Activated CD4-positive, alpha-beta T cell treated with anti-CD3 and anti-CD28 coated beads, Interleukin-2, amount 10 ng/mL, durations not matched to agents 24 days and 14 days (primary cell): Measurements from ENCODE around the gene USP17L27. TPM values are rescaled to one million over a fixed set of nuclear protein-coding genes. Genes with fewer than 3 reads are reported as not detected.
"Not testable (repeated sequence)": the region's sequence is repeated elsewhere in the genome, so short reads cannot be mapped to it uniquely, and the experiment has no call there.

Experiments used
- DNase-seq: peaks from one replicate; pipeline ENCODE4 v3.0.0; 2022
- H3K27ac Mint-ChIP-seq: one replicate; pipeline ENCODE4 v1.8.0; 2022; ENCODE audit warnings: mild to moderate bottlenecking, mixed read lengths
- H3K27me3 Mint-ChIP-seq: one replicate; pipeline ENCODE4 v1.8.0; 2022; ENCODE audit warnings: mixed read lengths
- H3K36me3 Mint-ChIP-seq: one replicate; pipeline ENCODE4 v1.8.0; 2022; ENCODE audit warnings: low read depth, mild to moderate bottlenecking, mixed read lengths
- H3K4me1 Mint-ChIP-seq: one replicate; pipeline ENCODE4 v1.8.0; 2021; ENCODE audit warnings: mixed read lengths
- H3K4me3 Mint-ChIP-seq: one replicate; pipeline ENCODE4 v1.8.0; 2022; ENCODE audit warnings: mild to moderate bottlenecking, moderate library complexity, mixed read lengths
- H3K9me3 Mint-ChIP-seq: one replicate; pipeline ENCODE4 v1.8.0; 2021; ENCODE audit warnings: mixed read lengths
- intact Hi-C: fragments of 100-400 bp; cut with micrococcal nuclease; formaldehyde crosslinking; loops from one replicate; pipeline ENCODE4 v1.15.1; 2023
- total RNA-seq: library from RNA; stranded (reverse); gene quantifications from 2 replicates; pipeline ENCODE4 v1.2.3, GENCODE V29; 2022

Gene USP17L27, protein sequence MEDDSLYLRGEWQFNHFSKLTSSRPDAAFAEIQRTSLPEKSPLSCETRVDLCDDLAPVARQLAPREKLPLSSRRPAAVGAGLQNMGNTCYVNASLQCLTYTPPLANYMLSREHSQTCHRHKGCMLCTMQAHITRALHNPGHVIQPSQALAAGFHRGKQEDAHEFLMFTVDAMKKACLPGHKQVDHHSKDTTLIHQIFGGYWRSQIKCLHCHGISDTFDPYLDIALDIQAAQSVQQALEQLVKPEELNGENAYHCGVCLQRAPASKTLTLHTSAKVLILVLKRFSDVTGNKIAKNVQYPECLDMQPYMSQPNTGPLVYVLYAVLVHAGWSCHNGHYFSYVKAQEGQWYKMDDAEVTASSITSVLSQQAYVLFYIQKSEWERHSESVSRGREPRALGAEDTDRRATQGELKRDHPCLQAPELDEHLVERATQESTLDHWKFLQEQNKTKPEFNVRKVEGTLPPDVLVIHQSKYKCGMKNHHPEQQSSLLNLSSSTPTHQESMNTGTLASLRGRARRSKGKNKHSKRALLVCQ
- not detected in 2 replicates for total RNA-seq

DNA sequence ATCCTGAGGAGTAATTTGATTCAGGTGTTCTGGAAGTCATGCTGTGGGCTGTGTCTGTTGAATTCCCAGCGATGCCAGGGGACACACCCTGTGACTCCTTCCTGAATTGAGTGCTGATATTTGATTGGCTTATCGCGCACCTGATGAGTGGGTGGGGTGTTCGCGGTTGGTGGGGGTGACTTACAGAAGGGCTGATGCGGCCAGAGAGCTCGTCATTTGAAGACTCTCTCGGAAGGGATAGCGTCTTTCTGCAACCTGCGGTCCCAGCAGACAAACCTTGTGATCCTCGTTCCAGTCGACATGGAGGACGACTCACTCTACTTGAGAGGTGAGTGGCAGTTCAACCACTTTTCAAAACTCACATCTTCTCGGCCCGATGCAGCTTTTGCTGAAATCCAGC lies at the start of gene USP17L27:
USP17L27 (plus strand) TSS at position 301 of the 400 bp plus-strand sequence; CDS start at position 301, 0 bp downstream.
- H3K27me3 Mint-ChIP-seq, H3K36me3 Mint-ChIP-seq, H3K4me1 Mint-ChIP-seq, H3K27ac Mint-ChIP-seq, intact Hi-C loops, H3K9me3 Mint-ChIP-seq, DNase-seq, H3K4me3 Mint-ChIP-seq: not testable (repeated sequence)

DNA sequence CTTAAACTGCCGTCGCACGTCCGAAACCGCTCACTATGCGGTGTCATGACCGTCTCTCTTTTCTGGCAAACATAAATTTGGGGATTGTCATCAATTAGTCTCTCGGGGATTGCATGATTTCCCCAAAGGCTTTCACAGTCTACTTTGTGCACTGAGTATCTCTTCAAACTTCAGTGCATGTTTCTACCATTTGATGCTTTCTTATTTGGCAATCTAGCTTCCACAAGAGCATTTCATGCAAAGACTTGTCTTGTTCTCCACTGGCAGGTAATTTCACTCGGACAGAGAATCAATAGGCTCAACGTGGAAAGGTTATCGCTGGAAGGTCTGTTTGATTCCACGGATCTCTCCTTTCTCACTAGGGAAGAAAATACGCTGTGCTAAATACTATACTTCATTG lies 19.8 kb upstream of the USP17L27 start:
- H3K4me1 Mint-ChIP-seq, H3K27ac Mint-ChIP-seq, H3K36me3 Mint-ChIP-seq, H3K27me3 Mint-ChIP-seq, intact Hi-C loops, H3K4me3 Mint-ChIP-seq, H3K9me3 Mint-ChIP-seq: not testable (repeated sequence)
- peak; percentile 53 for DNase-seq

DNA sequence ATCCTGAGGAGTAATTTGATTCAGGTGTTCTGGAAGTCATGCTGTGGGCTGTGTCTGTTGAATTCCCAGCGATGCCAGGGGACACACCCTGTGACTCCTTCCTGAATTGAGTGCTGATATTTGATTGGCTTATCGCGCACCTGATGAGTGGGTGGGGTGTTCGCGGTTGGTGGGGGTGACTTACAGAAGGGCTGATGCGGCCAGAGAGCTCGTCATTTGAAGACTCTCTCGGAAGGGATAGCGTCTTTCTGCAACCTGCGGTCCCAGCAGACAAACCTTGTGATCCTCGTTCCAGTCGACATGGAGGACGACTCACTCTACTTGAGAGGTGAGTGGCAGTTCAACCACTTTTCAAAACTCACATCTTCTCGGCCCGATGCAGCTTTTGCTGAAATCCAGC lies 19.1 kb upstream of the USP17L27 start, which contains the start of gene USP17L24:
USP17L24 (plus strand) TSS at position 301 of the 400 bp plus-strand sequence; CDS start at position 301, 0 bp downstream.
- H3K27ac Mint-ChIP-seq, H3K36me3 Mint-ChIP-seq, H3K27me3 Mint-ChIP-seq, H3K9me3 Mint-ChIP-seq, DNase-seq, H3K4me1 Mint-ChIP-seq, H3K4me3 Mint-ChIP-seq, intact Hi-C loops: not testable (repeated sequence)

DNA sequence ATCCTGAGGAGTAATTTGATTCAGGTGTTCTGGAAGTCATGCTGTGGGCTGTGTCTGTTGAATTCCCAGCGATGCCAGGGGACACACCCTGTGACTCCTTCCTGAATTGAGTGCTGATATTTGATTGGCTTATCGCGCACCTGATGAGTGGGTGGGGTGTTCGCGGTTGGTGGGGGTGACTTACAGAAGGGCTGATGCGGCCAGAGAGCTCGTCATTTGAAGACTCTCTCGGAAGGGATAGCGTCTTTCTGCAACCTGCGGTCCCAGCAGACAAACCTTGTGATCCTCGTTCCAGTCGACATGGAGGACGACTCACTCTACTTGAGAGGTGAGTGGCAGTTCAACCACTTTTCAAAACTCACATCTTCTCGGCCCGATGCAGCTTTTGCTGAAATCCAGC lies 14.3 kb upstream of the USP17L27 start, which contains the start of gene USP17L25:
USP17L25 (plus strand) TSS at position 301 of the 400 bp plus-strand sequence; CDS start at position 301, 0 bp downstream.
- H3K27ac Mint-ChIP-seq, H3K9me3 Mint-ChIP-seq, H3K36me3 Mint-ChIP-seq, H3K27me3 Mint-ChIP-seq, DNase-seq, intact Hi-C loops, H3K4me1 Mint-ChIP-seq, H3K4me3 Mint-ChIP-seq: not testable (repeated sequence)

DNA sequence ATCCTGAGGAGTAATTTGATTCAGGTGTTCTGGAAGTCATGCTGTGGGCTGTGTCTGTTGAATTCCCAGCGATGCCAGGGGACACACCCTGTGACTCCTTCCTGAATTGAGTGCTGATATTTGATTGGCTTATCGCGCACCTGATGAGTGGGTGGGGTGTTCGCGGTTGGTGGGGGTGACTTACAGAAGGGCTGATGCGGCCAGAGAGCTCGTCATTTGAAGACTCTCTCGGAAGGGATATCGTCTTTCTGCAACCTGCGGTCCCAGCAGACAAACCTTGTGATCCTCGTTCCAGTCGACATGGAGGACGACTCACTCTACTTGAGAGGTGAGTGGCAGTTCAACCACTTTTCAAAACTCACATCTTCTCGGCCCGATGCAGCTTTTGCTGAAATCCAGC lies 9.6 kb upstream of the USP17L27 start, which contains the start of gene USP17L26:
USP17L26 (plus strand) TSS at position 301 of the 400 bp plus-strand sequence; CDS start at position 301, 0 bp downstream.
- H3K27me3 Mint-ChIP-seq, H3K9me3 Mint-ChIP-seq, H3K4me3 Mint-ChIP-seq, intact Hi-C loops, H3K27ac Mint-ChIP-seq, H3K36me3 Mint-ChIP-seq, H3K4me1 Mint-ChIP-seq, DNase-seq: not testable (repeated sequence)

DNA sequence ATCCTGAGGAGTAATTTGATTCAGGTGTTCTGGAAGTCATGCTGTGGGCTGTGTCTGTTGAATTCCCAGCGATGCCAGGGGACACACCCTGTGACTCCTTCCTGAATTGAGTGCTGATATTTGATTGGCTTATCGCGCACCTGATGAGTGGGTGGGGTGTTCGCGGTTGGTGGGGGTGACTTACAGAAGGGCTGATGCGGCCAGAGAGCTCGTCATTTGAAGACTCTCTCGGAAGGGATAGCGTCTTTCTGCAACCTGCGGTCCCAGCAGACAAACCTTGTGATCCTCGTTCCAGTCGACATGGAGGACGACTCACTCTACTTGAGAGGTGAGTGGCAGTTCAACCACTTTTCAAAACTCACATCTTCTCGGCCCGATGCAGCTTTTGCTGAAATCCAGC lies 4.8 kb upstream of the USP17L27 start, which contains the start of gene USP17L5:
USP17L5 (plus strand) TSS at position 301 of the 400 bp plus-strand sequence; CDS start at position 301, 0 bp downstream.
- H3K36me3 Mint-ChIP-seq, intact Hi-C loops: not testable (repeated sequence)

DNA sequence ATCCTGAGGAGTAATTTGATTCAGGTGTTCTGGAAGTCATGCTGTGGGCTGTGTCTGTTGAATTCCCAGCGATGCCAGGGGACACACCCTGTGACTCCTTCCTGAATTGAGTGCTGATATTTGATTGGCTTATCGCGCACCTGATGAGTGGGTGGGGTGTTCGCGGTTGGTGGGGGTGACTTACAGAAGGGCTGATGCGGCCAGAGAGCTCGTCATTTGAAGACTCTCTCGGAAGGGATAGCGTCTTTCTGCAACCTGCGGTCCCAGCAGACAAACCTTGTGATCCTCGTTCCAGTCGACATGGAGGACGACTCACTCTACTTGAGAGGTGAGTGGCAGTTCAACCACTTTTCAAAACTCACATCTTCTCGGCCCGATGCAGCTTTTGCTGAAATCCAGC lies 4.6 kb downstream of the USP17L27 start, which contains the start of gene USP17L28:
USP17L28 (plus strand) TSS at position 301 of the 400 bp plus-strand sequence; CDS start at position 301, 0 bp downstream.
- H3K36me3 Mint-ChIP-seq, H3K9me3 Mint-ChIP-seq, H3K27ac Mint-ChIP-seq, H3K4me3 Mint-ChIP-seq, DNase-seq, H3K4me1 Mint-ChIP-seq, H3K27me3 Mint-ChIP-seq, intact Hi-C loops: not testable (repeated sequence)

More for the DNA sequence above, 4.8 kb upstream of the USP17L27 start, which contains the start of gene USP17L5:
- not testable (repeated sequence) for H3K9me3 Mint-ChIP-seq, H3K4me3 Mint-ChIP-seq, H3K4me1 Mint-ChIP-seq, H3K27me3 Mint-ChIP-seq, DNase-seq, H3K27ac Mint-ChIP-seq

DNA sequence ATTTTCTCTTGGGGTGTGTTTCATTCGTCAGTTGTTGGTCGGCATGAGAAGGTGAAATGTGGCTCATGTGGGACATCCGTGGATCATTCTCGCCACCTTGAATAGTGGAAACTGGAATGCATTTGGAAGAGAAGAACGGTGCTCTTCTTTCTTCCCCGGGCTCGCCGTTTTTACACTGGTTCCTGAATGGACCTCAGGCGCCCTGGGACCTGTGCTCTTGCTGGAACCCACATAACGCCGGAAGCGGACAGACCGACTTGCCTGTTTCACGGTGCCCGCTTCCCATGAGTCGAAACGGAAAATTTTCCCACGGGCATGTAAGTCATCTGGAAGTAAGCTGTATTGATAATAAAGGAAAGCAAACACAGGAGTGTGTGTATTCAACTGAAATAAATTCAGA lies 6.9 kb downstream of the USP17L27 start:
- H3K4me3 Mint-ChIP-seq, H3K27me3 Mint-ChIP-seq, H3K36me3 Mint-ChIP-seq, H3K27ac Mint-ChIP-seq, intact Hi-C loops, H3K4me1 Mint-ChIP-seq, DNase-seq, H3K9me3 Mint-ChIP-seq: not testable (repeated sequence)

DNA sequence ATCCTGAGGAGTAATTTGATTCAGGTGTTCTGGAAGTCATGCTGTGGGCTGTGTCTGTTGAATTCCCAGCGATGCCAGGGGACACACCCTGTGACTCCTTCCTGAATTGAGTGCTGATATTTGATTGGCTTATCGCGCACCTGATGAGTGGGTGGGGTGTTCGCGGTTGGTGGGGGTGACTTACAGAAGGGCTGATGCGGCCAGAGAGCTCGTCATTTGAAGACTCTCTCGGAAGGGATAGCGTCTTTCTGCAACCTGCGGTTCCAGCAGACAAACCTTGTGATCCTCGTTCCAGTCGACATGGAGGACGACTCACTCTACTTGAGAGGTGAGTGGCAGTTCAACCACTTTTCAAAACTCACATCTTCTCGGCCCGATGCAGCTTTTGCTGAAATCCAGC lies 9.4 kb downstream of the USP17L27 start, which contains the start of gene USP17L29:
USP17L29 (plus strand) TSS at position 301 of the 400 bp plus-strand sequence; CDS start at position 301, 0 bp downstream.
- DNase-seq, H3K36me3 Mint-ChIP-seq, H3K4me3 Mint-ChIP-seq, H3K27ac Mint-ChIP-seq, H3K4me1 Mint-ChIP-seq, intact Hi-C loops, H3K27me3 Mint-ChIP-seq, H3K9me3 Mint-ChIP-seq: not testable (repeated sequence)

DNA sequence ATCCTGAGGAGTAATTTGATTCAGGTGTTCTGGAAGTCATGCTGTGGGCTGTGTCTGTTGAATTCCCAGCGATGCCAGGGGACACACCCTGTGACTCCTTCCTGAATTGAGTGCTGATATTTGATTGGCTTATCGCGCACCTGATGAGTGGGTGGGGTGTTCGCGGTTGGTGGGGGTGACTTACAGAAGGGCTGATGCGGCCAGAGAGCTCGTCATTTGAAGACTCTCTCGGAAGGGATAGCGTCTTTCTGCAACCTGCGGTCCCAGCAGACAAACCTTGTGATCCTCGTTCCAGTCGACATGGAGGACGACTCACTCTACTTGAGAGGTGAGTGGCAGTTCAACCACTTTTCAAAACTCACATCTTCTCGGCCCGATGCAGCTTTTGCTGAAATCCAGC lies 18.9 kb downstream of the USP17L27 start, which contains the start of gene USP17L30:
USP17L30 (plus strand) TSS at position 301 of the 400 bp plus-strand sequence; CDS start at position 301, 0 bp downstream.
- H3K4me1 Mint-ChIP-seq, H3K4me3 Mint-ChIP-seq, H3K27ac Mint-ChIP-seq, intact Hi-C loops, H3K36me3 Mint-ChIP-seq, DNase-seq, H3K27me3 Mint-ChIP-seq, H3K9me3 Mint-ChIP-seq: not testable (repeated sequence)

DNA sequence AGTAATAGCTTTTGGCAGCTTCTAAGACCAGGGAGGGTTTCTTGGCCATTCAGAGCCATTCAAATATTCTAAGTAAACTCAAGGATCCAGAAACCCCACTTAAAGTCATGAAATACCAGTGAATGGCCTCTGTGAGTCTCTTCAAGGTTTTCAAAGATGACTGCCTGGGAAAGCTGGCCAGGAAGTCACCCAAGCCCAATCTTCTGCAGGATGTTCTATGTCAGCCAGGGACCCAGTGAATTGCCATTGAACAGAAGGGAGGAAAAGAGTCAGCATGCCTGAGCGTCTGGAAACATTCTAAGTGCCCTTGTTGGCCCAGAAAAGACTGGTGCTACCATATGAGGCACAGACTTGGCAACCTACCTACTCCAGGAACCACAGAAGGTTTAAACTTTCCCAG lies 35.9 kb downstream of the USP17L27 start:
- peak; percentile 47 for DNase-seq
- H3K27ac Mint-ChIP-seq, H3K27me3 Mint-ChIP-seq, H3K9me3 Mint-ChIP-seq, intact Hi-C loops, H3K36me3 Mint-ChIP-seq, H3K4me1 Mint-ChIP-seq: not testable (repeated sequence)
- peak overlapping the region; percentile 28 for H3K4me3 Mint-ChIP-seq

DNA sequence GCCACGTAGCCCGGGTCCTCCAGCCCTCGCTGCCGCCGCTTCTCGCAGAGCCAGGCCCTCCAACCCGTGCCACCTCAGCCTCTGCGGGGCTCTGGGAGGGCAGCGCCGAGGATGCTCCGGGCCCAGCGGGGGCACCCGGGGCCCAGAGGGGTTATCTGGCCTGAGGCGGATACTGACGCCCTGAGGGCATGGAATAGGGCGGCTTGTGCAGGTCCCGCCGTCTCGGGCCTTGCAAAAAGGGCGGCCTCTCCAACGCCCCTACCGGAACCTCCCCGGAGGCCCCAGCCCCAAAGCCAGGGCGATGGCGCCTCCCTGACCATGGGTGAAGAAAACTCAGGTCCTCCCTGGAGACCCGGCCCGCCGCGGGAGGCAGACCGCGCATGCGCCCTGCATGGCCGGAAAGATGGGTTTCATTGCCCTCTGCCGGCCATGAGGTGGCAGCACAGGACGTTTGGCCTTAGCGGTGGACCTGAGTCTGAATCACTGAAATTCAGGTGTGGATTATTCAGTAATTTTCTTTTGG lies 37.1 kb downstream of the USP17L27 start:
- peak; percentile 88 for DNase-seq
- H3K4me1 Mint-ChIP-seq, H3K36me3 Mint-ChIP-seq, intact Hi-C loops, H3K27me3 Mint-ChIP-seq, H3K9me3 Mint-ChIP-seq, H3K27ac Mint-ChIP-seq: not testable (repeated sequence)
- peak overlapping the region; percentile 65 for H3K4me3 Mint-ChIP-seq

DNA sequence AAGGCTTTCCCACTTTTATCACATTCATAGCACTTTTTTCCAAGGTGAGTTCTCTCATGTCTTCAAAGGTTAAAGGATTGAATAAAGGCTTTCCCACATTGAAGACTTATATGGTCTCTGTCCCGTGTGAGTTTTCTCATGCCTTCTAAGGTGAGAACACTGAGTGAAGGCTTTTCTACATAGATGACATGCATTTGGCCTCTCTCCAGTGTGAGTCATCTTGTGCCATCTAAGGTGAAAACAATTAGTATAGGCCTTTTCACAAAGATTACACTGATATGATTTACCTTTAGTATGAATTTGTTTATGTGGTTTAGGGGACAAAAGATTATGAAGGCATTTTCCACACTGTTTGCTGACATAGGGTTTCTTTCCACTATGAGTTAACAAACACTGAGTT lies 40.2 kb downstream of the USP17L27 start:
- Mint-ChIP-seq H3K36me3 (no peaks in the 10 kb centered on the region), H3K27ac (no peak overlapping the region), H3K27me3 (peaks cover 2% of the 10 kb centered on the region), H3K4me1 (no peaks in the 10 kb centered on the region), H3K4me3 (no peak overlapping the region), H3K9me3 (no peaks in the 10 kb centered on the region)
- peak; percentile 42 for DNase-seq
- intact Hi-C loops = no loop called here

DNA sequence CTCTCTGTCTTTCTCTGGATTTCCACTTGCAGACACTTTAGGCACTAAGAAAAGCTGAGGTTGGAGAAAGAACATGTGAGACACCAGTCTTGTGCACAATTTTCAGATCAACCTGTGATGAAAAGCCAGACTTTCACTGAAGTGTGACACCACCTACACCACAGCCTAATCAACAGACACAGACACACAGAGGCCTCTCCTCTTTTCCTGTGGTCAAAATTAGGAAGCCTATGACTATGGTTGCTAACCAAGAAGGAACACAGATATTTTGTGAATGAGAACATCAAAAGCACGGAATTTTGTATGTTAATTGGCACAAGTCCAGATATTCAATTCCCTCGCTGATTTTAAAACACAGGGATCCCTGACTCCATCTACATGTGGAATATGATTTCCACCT lies 45.1 kb downstream of the USP17L27 start:
- H3K27me3 Mint-ChIP-seq, intact Hi-C loops, H3K36me3 Mint-ChIP-seq, DNase-seq, H3K4me3 Mint-ChIP-seq, H3K27ac Mint-ChIP-seq, H3K4me1 Mint-ChIP-seq, H3K9me3 Mint-ChIP-seq: not testable (repeated sequence)
